ENCODE results near the gene RHEB. TPM values are rescaled to one million over a fixed set of nuclear protein-coding genes. Genes with fewer than 3 reads are reported as not detected.

RHEB gene
- total RNA-seq, 1 donor from 2014 or later: 103 TPM

DNA sequence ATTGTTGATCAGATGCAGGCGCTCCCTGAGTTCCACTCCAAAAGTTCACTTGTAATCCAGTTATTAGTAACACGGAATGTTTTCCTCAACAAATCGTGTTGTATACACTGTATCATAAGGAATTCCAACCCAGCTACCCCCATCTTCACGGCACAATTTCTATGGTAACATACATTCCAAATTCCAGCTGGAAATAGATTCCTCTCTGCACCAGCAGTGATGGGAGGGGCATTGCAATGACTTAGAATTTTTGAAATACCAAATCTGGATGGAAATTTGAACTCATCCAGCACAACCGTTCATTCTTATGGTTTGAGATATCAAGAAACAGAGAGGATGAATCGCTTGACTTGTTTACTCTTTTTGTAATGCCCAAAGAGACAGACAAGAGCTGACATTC, 38.9 kb upstream of the RHEB start:
- TF ChIP-seq, protein P1, sequence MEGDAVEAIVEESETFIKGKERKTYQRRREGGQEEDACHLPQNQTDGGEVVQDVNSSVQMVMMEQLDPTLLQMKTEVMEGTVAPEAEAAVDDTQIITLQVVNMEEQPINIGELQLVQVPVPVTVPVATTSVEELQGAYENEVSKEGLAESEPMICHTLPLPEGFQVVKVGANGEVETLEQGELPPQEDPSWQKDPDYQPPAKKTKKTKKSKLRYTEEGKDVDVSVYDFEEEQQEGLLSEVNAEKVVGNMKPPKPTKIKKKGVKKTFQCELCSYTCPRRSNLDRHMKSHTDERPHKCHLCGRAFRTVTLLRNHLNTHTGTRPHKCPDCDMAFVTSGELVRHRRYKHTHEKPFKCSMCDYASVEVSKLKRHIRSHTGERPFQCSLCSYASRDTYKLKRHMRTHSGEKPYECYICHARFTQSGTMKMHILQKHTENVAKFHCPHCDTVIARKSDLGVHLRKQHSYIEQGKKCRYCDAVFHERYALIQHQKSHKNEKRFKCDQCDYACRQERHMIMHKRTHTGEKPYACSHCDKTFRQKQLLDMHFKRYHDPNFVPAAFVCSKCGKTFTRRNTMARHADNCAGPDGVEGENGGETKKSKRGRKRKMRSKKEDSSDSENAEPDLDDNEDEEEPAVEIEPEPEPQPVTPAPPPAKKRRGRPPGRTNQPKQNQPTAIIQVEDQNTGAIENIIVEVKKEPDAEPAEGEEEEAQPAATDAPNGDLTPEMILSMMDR (IDR thresholded peaks at IDR 0.05): no peak
- Histone ChIP-seq H3K9me3 (no peaks in the 10 kb centered on the region), H3K4me3 (no peak overlapping the region), H3K27ac (no peak overlapping the region), H3K27me3 (no peaks in the 10 kb centered on the region), H3K4me1 (no peaks in the 10 kb centered on the region), H3K36me3 (peaks cover 63% of the 10 kb centered on the region)
- DNase-seq: no peak
- intact Hi-C loops (cut with DNase I): no loop called here
- no peak for ATAC-seq

DNA sequence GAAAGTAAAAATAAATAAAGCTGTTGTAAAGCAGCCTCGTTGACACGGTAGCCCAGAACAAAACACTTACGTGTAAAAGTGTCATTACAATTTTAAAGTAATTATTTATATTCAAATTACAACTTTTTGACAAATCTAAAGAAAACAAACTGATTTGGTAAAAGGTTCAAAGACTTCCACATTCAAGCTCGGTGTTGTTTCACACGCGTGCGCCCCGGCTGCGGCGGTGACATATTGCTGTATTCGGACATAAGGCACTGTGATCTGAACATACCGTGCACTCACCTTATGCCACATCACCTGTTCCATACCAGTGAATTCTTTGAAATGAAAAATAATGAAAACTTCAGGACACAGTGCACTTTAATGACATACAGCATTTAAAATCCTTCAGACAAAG, 36.9 kb upstream of the RHEB start:
- ATAC-seq: no peak
- intact Hi-C loops (cut with DNase I): no loop called here

DNA sequence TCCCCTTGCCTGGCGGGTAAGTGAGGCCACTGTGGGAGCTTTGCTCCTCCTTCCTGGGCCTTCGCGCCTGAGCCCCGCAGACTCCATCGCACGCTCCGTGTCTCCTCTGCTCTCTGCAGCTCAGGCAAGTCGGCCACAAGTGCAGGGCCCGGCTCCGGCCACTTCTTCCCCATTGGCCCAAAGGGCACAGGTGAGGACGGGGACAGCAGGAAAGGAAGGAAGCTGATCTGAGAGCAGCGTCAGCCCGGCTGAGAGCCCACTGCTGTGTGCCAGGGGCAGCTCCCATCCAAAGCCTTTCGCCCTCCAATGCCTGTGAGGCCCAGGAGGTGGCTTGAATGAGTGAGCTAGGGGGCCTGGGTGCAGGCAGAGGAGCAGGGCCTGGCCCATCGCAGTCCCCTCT, 33.7 kb upstream of the RHEB start:
- DNase-seq (no peak), ATAC-seq (peak; percentile 8)
- Histone ChIP-seq H3K27ac (no peak overlapping the region), H3K27me3 (no peaks in the 10 kb centered on the region), H3K9me3 (no peaks in the 10 kb centered on the region), H3K4me3 (no peak overlapping the region), H3K4me1 (peaks cover 4% of the 10 kb centered on the region), H3K36me3 (peaks cover 17% of the 10 kb centered on the region)
- intact Hi-C loops (cut with DNase I): no loop called here
- TF ChIP-seq, protein P1 (IDR thresholded peaks at IDR 0.05): no peak

More for the DNA sequence above, 36.9 kb upstream of the RHEB start:
- no peak for DNase-seq
- no peaks in the 10 kb centered on the region for H3K4me1 ChIP-seq
- H3K27me3 ChIP-seq: no peaks in the 10 kb centered on the region
- peaks cover 48% of the 10 kb centered on the region for H3K36me3 ChIP-seq
- H3K9me3 ChIP-seq: no peaks in the 10 kb centered on the region
- TF ChIP-seq, protein P1 (IDR thresholded peaks at IDR 0.05): no peak
- no peak overlapping the region for H3K4me3 ChIP-seq
- no peak overlapping the region for H3K27ac ChIP-seq

DNA sequence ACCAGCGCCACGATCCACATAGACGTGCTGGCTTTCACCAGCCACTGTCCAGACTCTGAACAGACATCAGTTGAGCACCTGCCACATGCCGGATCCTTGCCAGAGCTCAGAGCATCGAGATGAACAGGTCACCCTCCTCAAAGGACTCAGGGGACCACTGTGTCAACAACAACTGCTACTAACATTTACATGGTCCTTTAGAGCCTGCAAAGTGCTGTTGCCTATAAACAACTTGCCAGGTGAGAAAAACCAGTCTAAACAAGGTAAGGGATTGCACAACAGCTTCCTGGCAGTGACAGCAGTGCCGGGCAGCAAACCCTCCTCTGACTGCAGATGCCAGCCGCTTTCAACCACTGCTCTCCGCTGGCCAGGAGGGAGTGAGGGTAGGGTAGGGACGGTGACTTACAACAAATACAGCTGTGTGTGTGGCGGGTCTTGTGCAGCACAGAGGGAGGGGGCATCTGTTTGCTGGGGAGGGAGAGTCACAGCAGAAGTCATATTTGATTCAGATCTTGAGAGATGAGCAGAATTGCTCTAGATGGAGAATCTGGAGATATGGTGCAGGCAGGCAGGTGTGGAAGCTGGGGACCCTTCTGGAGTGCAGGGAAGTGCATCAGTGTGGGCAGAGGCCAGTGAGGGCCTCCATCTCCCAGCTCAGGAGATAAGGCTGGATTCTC, 32.8 kb upstream of the RHEB start:
- Histone ChIP-seq H3K36me3 (peaks cover 13% of the 10 kb centered on the region), H3K9me3 (no peaks in the 10 kb centered on the region), H3K27ac (peak overlapping the region; percentile 24), H3K4me3 (no peak overlapping the region), H3K27me3 (no peaks in the 10 kb centered on the region), H3K4me1 (peaks cover 4% of the 10 kb centered on the region)
- peak; percentile 84 for DNase-seq
- intact Hi-C loops (cut with DNase I): no loop called here
- peak; percentile 90 for ATAC-seq
- TF ChIP-seq, protein P1 (IDR thresholded peaks at IDR 0.05): no peak

DNA sequence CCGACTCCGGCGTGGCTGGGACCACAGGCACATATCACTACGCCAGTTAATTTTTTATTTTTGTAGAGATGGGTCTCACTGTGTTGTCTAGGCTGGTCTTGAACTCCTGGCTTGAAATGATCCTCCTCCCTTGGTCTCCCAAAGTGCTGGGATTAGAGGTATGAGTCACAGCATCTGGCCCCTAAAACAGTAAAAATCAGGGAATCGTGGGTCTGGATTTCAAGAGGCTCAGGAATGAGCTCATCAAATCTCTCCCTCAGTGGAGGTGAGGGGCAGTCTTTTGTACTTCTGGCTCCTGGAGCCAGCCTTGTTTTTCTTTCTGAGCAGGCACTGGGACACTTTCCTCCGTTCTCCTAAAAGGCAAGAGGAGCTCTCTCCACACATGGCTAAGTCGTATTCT, 32.1 kb upstream of the RHEB start:
- peaks cover 8% of the 10 kb centered on the region for H3K36me3 ChIP-seq
- DNase-seq (no peak), ATAC-seq (no peak)
- no peak overlapping the region for H3K4me3 ChIP-seq
- peak overlapping the region; percentile 24 for H3K27ac ChIP-seq
- H3K9me3 ChIP-seq: no peaks in the 10 kb centered on the region
- no peaks in the 10 kb centered on the region for H3K27me3 ChIP-seq
- intact Hi-C loops (cut with DNase I): no loop called here
- TF ChIP-seq, protein P1 (IDR thresholded peaks at IDR 0.05): no peak
- H3K4me1 ChIP-seq: peaks cover 4% of the 10 kb centered on the region

Data from upper lobe of right lung (tissue), 1 donor.